H1 (cell line): ENCODE measurements around the gene CCDC102A. TPM values are rescaled to one million over a fixed set of nuclear protein-coding genes. Genes with fewer than 3 reads are reported as not detected.

Source experiments
- CTCF ChIA-PET: fragments of 300-600 bp; sonication (Branson Sonifier 250); formaldehyde crosslinking; loops from one replicate; lab custom pipeline; 2021; ENCODE audit not compliant: partially characterized antibody; lab: Charles Lee
- POLR2A ChIA-PET: fragments of 300-600 bp; sonication (Branson Sonifier 250); formaldehyde crosslinking; loops from one replicate; lab custom pipeline; 2021; ENCODE audit warnings: inconsistent platforms; ENCODE audit not compliant: partially characterized antibody; lab: Charles Lee
- DNase-seq, 2 experiments: peaks; one replicate each; pipeline versions ENCODE4 v3.0.0 to v3.0.0-alpha.2; 2010 to 2022; ENCODE audit warnings: low spot score in 2 of 2, low read depth in 1 of 2, mixed read lengths in 1 of 2
- FAIRE-seq: peaks from 2 replicates; lab custom pipeline; 2011; peaks lifted over from hg19 to GRCh38; lab: Jason Lieb, UNC
- H2AFZ ChIP-seq: 2 replicates; pipeline ENCODE4 v1.8.1; 2012; ENCODE audit warnings: low read length, inconsistent platforms
- H2AK5ac ChIP-seq: 2 replicates; pipeline ENCODE4 v1.6.1; 2013; ENCODE audit warnings: low read depth, low read length
- H2BK120ac ChIP-seq: replicated peaks from 2 replicates; pipeline ENCODE3; 2013; ENCODE audit warnings: low read depth, low read length, inconsistent platforms
- H2BK12ac ChIP-seq: 2 replicates; pipeline ENCODE4 v1.6.1; 2013; ENCODE audit warnings: low read depth, low read length
- H2BK15ac ChIP-seq: 2 replicates; pipeline ENCODE4 v1.6.1; 2013; ENCODE audit warnings: low read length
- H2BK20ac ChIP-seq: 2 replicates; pipeline ENCODE4 v1.6.1; 2013; ENCODE audit warnings: low read length
- H2BK5ac ChIP-seq: 2 replicates; pipeline ENCODE4 v1.6.1; 2013; ENCODE audit warnings: low read depth, low read length
- H3K14ac ChIP-seq: 2 replicates; pipeline ENCODE4 v1.6.1; 2013; ENCODE audit warnings: inconsistent platforms; ENCODE audit not compliant: insufficient read length
- H3K18ac ChIP-seq: 2 replicates; pipeline ENCODE4 v1.6.1; 2013; ENCODE audit warnings: low read length; ENCODE audit errors: extremely low read depth
- H3K23ac ChIP-seq: 2 replicates; pipeline ENCODE4 v1.6.1; 2013; ENCODE audit warnings: inconsistent platforms; ENCODE audit not compliant: insufficient read length
- H3K23me2 ChIP-seq: 2 replicates; pipeline ENCODE4 v1.6.1; 2013; ENCODE audit warnings: low read depth, low read length
- H3K27ac ChIP-seq: 2 replicates; pipeline ENCODE4 v1.6.1; 2011; ENCODE audit warnings: low read depth, low read length, inconsistent platforms
- H3K27me3 ChIP-seq, 4 experiments: replicated peaks in 1 of 4; 1 replicate in 1 of 4; 2 replicates in 3 of 4; pipeline versions ENCODE4 v1.6.1 to v1.8.1; 2011 to 2013; ENCODE audit warnings: low read length in 3 of 4, mild to moderate bottlenecking in 3 of 4, inconsistent platforms in 2 of 4, mixed read lengths in 2 of 4, moderate library complexity in 1 of 4; ENCODE audit not compliant: control insufficient read depth in 3 of 4, insufficient read depth in 3 of 4; ENCODE audit errors: extremely low read depth in 1 of 4
- H3K36me3 ChIP-seq, 4 experiments: 2 replicates each; pipeline versions ENCODE4 v1.6.1 to v1.8.1; 2011 to 2013; ENCODE audit warnings: mild to moderate bottlenecking in 4 of 4, low read length in 3 of 4, moderate library complexity in 2 of 4, control low read depth in 1 of 4, inconsistent platforms in 1 of 4; ENCODE audit not compliant: insufficient read depth in 4 of 4, control insufficient read depth in 2 of 4
- H3K4ac ChIP-seq: replicated peaks from 2 replicates; pipeline ENCODE3; 2013; ENCODE audit warnings: low read length, low read depth, mixed read lengths, inconsistent platforms; ENCODE audit not compliant: insufficient read length
- H3K4me1 ChIP-seq, 4 experiments: replicated peaks in 1 of 4; 1 replicate in 1 of 4; 2 replicates in 3 of 4; pipeline versions ENCODE4 v1.6.1 to v1.8.1; 2011 to 2013; ENCODE audit warnings: low read length in 3 of 4, inconsistent platforms in 2 of 4, mixed read lengths in 1 of 4; ENCODE audit not compliant: insufficient read depth in 4 of 4, control insufficient read depth in 3 of 4
- H3K4me2 ChIP-seq, 2 experiments: 2 replicates each; pipeline versions ENCODE4 v1.6.1 to v1.8.1; 2011 to 2013; ENCODE audit warnings: low read depth in 2 of 2, low read length in 2 of 2, control low read depth in 1 of 2, inconsistent platforms in 1 of 2, mild to moderate bottlenecking in 1 of 2; ENCODE audit not compliant: insufficient read depth in 1 of 2
- H3K4me3 ChIP-seq, 4 experiments: fragments of 200-600, 300-600 bp in 1 of 4; sonication (generic), shearing (Covaris generic), sonication (Bioruptor Twin) in 1 of 4; 2 replicates each; pipeline versions ENCODE4 v1.5.1 to v1.8.1; 2011 to 2016; ENCODE audit warnings: low read length in 4 of 4, low read depth in 3 of 4, control low read depth in 2 of 4, inconsistent platforms in 2 of 4, mild to moderate bottlenecking in 2 of 4, mixed read lengths in 1 of 4, moderate library complexity in 1 of 4; ENCODE audit not compliant: insufficient read depth in 2 of 4; ENCODE audit errors: extremely low read depth in 1 of 4
- H3K56ac ChIP-seq: replicated peaks from 2 replicates; pipeline ENCODE3; 2013; ENCODE audit warnings: low read depth, mild to moderate bottlenecking, mixed read lengths, low read length, inconsistent platforms; ENCODE audit not compliant: insufficient read length
- H3K79me1 ChIP-seq: 2 replicates; pipeline ENCODE4 v1.6.1; 2013; ENCODE audit warnings: low read depth, low read length, control low read depth
- H3K79me2 ChIP-seq, 2 experiments: 2 replicates each; pipeline versions ENCODE4 v1.6.1 to v1.8.1; 2012 to 2013; ENCODE audit warnings: low read length in 2 of 2, mild to moderate bottlenecking in 2 of 2, inconsistent platforms in 1 of 2; ENCODE audit not compliant: insufficient read depth in 2 of 2, control insufficient read depth in 1 of 2
- H3K9ac ChIP-seq, 4 experiments: replicated peaks in 1 of 4; 1 replicate in 1 of 4; 2 replicates in 3 of 4; pipeline versions ENCODE4 v1.6.1 to v1.8.1; 2011 to 2013; ENCODE audit warnings: low read depth in 3 of 4, low read length in 3 of 4, control low read depth in 2 of 4, mild to moderate bottlenecking in 2 of 4, moderate library complexity in 2 of 4, inconsistent platforms in 1 of 4; ENCODE audit errors: extremely low read depth in 1 of 4
- H3K9me3 ChIP-seq, 2 experiments: 2 replicates each; pipeline versions ENCODE4 v1.6.1 to v1.8.1; 2012 to 2013; ENCODE audit warnings: mild to moderate bottlenecking in 2 of 2, moderate library complexity in 2 of 2, control low read depth in 1 of 2, inconsistent platforms in 1 of 2, low read depth in 1 of 2, low read length in 1 of 2, mixed read lengths in 1 of 2; ENCODE audit not compliant: insufficient read depth in 2 of 2
- H4K20me1 ChIP-seq, 2 experiments: replicated peaks in 1 of 2; 2 replicates each; pipeline versions ENCODE3 to v1.8.1; 2011 to 2013; ENCODE audit warnings: inconsistent platforms in 2 of 2, low read length in 2 of 2, mild to moderate bottlenecking in 1 of 2; ENCODE audit not compliant: insufficient read depth in 2 of 2, control insufficient read depth in 1 of 2
- H4K5ac ChIP-seq: 2 replicates; pipeline ENCODE4 v1.6.1; 2013; ENCODE audit warnings: low read length, low read depth, mixed read lengths, inconsistent platforms; ENCODE audit not compliant: insufficient read length
- H4K8ac ChIP-seq: 2 replicates; pipeline ENCODE4 v1.8.0; 2013; ENCODE audit warnings: mild to moderate bottlenecking, moderate library complexity, low read length, inconsistent platforms; ENCODE audit not compliant: insufficient read depth; ENCODE audit errors: extremely low read depth
- H4K91ac ChIP-seq: replicated peaks from 2 replicates; pipeline ENCODE3; 2013; ENCODE audit warnings: low read length, mixed read lengths, inconsistent platforms; ENCODE audit not compliant: insufficient read length
- TCF12 ChIP-seq: IDR thresholded peaks from 2 replicates; pipeline ENCODE4 v1.6.1; 2011; ENCODE audit warnings: low read depth, mild to moderate bottlenecking, low read length
- WGBS, 2 experiments: shearing (Covaris generic) in 1 of 2; methylation state at CpG; one replicate each; pipeline versions ENCODE4 v1.1.6 to v1.1.7; 2013 to 2015; ENCODE audit warnings: low lambda C conversion rate in 2 of 2, mixed read lengths in 2 of 2, inconsistent platforms in 1 of 2, low coverage in 1 of 2, missing lambda C conversion rate in 1 of 2; ENCODE audit not compliant: insufficient replicate concordance in 2 of 2, insufficient coverage in 1 of 2, insufficient read length in 1 of 2; ENCODE audit errors: extremely low coverage in 1 of 2, missing lambda C conversion rate in 1 of 2; 5-methylcytosine and 5-hydroxymethylcytosine counted together
- polyA plus RNA-seq, 7 experiments: library from polyadenylated mRNA; depleted of rRNA in 3 of 7; stranded (reverse) in 5 of 7; unstranded in 2 of 7; fragments of >200 nt in 5 of 7; fragments of 200-250 nt in 2 of 7; gene quantifications; 1 replicate in 5 of 7; 2 replicates in 1 of 7; 4 replicates in 1 of 7; pipeline versions ENCODE4 v1.2.1 to v1.2.3, GENCODE V29; 2011 to 2013; ENCODE audit warnings: missing spikeins in 2 of 7, mixed read lengths in 2 of 7
- total RNA-seq: library from RNA; stranded (reverse); fragmentation: NEBNext Ultra II Directional; extraction: Animal tissue kit (Norgen Biotek cat#: 25700); gene quantifications from 2 replicates; pipeline ENCODE4 v1.2.1, GENCODE V29; 2021

The CCDC102A gene
- total and polyA plus RNA-seq, 2 of the 8 experiments (the other 6 are each of a cell fraction or from before 2014, with no cell fraction given): 4.0 to 7.5 TPM

DNA sequence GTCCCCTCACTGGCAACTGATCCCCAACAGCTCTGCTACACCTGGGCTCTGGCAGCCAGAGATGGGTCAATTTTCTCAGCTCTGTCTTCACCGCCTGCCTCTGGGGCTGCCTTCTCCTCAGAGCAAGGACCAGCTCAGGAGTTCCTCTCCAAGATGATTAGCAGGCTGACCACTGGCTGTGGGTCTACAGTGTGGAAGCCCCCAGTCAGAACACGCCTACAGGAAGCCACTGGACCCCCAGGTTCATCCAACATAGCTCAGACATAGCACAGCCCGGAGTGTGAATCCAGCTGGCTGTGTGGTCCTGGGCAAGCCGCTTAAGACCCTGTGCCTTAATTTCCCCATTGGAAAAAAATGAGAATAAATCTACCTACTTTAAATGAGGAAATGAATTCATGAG lies 55.0 kb downstream of the CCDC102A start:
- no peak overlapping the region for H2BK120ac ChIP-seq
- DNase-seq: no peak
- no peak overlapping the region for H3K4me2 ChIP-seq
- no peak overlapping the region for H3K4ac ChIP-seq
- H3K56ac ChIP-seq: no peak overlapping the region
- no peak for TF ChIP-seq TCF12
- TF ChIP-seq, all 59 proteins: peak for 0
- no peaks in the 10 kb centered on the region for H3K9me3 ChIP-seq
- no peak overlapping the region for H4K5ac ChIP-seq
- peaks cover 14% of the 10 kb centered on the region; the same call in 1 of the 2 replicates for H3K23me2 ChIP-seq
- H3K79me1 ChIP-seq: 0 out of 2 replicates have a peak, but pooled peaks cover 3% of the 10 kb centered on the region
- H3K9ac ChIP-seq: no peak overlapping the region
- ChIA-PET POLR2A (interaction anchor here (0.7 to 10.3 kb wide), 7 partner anchors 9 to 75 kb away, joined by 3 to 67 read pairs (median 5); partner anchors contain the start of gene POLR2C), CTCF (interaction anchor here (1.1 to 15.0 kb wide), 6 partner anchors 8 to 65 kb away, joined by 3 to 210 read pairs (median 8); partner anchors contain the start of gene POLR2C)
- no peak overlapping the region for H3K14ac ChIP-seq
- no peak overlapping the region for H2AK5ac ChIP-seq
- H2BK15ac ChIP-seq: no peak overlapping the region; the same call in 1 of the 2 replicates
- no peaks in the 10 kb centered on the region for H3K79me2 ChIP-seq
- no peak overlapping the region for H2BK20ac ChIP-seq
- H3K27me3 ChIP-seq: peaks cover 0 to 12% (median 4%) of the 10 kb centered on the region in 4 experiments; a peak in 4 of 7 replicates
- no peak overlapping the region for H4K8ac ChIP-seq
- H4K91ac ChIP-seq: no peak overlapping the region
- 94% methylated on average over 4 of the region's 4 CpGs; no CpG with 5 or more reads in 1 of the 2 experiments for WGBS, 2 experiments
- no peak for FAIRE-seq
- 0 out of 2 replicates have a peak overlapping the region, but pooled peaks have one; percentile 50 for H2BK12ac ChIP-seq
- peaks cover 0 to 38% (median 28%) of the 10 kb centered on the region in 4 experiments; a peak in 6 of 7 replicates for H3K4me1 ChIP-seq
- no peaks in the 10 kb centered on the region for H3K36me3 ChIP-seq
- no peak overlapping the region for H2AFZ ChIP-seq
- H4K20me1 ChIP-seq: peaks cover 0 to 2% of the 10 kb centered on the region in 2 experiments
- no peak overlapping the region for H3K18ac ChIP-seq
- H3K4me3 ChIP-seq: no peak overlapping the region
- no peak overlapping the region for H2BK5ac ChIP-seq
- H3K23ac ChIP-seq: no peak overlapping the region
- no peak overlapping the region for H3K27ac ChIP-seq
